Inflammatory macrophage treated with lipopolysaccharide for 1 hour (primary cell): ENCODE data around the gene ZSWIM4.
A peak's percentile ranks its signal among the peaks of the same experiment; 100 is the strongest.

ENCODE experiments used
- DNase-seq, 2 donors: peaks; one replicate each; pipeline ENCODE4 v3.0.0-alpha.2; 2020 to 2022

ZSWIM4 gene

DNA sequence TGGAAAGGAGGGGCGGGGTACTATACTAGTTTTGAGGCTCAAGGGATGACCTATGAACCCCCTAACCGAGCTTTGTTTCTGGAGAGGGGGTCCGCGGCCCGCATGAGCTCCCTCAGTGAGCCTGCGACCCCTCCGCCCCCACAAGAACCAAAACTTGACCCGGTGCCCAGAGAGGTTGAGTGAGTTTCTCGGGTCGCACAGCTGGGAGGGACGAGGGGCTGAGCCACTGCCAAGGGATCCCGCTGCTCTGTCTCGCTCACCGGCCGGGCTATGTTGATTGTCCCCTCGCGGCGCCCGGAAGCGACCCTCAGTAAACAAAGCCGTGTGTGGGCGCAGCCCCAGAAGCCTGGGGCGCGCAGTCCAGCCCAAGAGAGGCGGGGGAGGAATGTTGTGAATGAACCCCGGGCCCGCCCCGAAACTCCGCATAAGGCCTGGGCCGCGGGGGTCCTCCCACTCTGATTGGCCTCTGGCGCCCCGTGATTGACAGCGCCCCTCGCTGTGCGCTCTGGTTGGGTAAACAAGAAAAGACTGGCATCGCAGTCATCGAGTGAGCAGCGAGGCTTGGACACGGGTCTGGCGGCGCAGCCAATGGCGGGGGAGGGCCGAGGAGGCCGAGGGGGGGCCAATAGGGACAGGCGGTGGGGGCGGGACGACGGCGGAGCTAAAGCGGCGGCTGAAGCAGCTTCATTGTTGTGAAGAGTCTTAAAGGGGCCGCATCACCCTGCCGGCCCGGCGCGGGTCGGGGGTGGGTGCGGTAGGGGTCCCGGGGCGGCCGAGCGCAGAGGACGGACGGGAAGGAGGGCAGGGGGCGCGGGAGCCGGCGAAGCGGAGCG, at the start of gene ZSWIM4:
Gene ZSWIM4, plus strand, starts transcription at position 687 of the 833 bp plus-strand sequence. CDS start 206 bp downstream, outside the sequence.
- DNase-seq: peak; percentile 98 to 99

DNA sequence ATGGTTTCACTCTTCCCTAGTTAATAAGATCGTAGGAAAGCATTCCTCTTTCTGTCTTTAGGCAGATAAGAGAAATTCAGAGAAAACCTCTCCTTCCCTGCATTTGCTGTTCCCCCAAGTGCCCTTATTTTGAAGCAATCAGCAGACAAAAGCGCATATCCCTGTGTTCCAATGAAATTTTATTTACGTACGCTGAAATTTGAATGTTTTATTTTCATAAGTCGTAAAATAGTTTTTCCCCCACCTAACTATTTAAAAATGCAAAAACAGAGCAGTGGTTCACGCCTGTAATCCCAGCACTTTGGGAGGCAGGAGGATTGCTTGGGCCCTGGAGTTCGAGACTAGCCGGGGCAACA, 48.2 kb upstream of the ZSWIM4 start:
- no peak for DNase-seq

DNA sequence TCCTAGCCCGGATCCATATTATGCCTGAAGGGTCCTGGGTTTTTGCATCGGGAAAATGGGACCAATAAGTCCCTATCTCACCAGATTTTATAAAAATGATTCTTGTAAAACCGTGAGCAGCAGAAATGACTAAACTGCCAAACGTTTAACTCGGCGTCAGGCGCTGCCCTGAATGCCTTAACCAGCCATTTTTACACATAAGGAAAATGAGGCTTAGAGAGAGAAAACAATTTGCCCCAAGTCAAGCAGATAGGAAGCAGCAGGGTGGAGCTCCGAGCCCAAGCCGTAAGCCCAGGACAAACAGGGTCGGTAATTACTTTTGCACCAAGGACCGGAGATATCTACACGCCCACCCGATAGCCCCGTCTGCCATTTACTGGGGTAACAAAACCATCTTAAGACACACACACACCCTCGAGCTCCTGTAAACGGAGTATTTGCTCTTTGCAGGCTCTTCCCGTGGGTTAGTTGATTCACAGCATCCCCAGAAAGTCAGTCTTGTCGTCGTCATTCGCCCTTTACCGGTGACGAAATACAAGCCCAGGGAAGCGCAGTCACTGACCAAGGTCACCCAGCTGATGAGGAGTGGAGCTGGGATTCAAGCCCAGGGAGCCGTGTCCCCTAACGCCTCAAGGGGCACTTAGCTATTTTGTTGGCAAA, 46.9 kb upstream of the ZSWIM4 start:
- peak; percentile 33 to 52 for DNase-seq

DNA sequence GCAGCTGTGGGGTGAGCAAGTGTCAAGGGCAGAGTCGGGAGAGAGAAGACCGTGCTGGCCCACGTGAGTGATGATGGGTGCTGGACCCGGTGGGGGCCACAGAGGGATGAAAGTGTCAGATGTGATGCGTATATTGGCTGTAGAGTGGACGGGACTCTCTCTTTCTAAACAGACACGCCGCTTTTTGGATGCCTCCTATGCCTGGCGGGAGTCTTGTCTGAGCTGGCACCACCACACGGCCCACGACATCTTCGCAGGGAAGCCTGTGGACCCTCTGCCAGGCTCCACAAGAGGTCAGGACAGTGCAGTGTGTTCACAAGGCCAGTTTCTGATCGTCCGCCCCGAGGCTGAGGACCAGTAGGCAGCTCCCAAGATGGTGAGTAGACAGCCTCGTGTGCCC, 43.8 kb upstream of the ZSWIM4 start:
- no peak for DNase-seq

DNA sequence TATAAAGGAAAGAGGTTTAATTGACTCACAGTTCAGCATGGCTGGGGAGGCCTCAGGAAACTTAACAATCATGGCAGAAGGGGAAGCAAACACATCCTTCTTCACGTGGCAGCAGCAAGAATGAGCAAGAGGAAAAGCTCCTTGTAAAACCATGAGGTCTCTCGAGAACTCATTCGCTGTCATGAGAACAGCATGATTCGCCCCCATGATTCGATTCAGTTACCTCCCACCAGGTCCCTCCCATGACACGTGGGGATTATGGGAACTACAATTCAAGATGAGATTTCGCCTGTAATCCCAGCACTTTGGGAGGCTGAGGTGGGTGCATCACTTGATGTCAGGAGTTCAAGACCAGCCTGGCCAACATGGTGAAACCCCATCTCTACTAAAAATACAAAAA, 41.6 kb upstream of the ZSWIM4 start:
- DNase-seq: peak in 1 of 2 donors; percentile 44

DNA sequence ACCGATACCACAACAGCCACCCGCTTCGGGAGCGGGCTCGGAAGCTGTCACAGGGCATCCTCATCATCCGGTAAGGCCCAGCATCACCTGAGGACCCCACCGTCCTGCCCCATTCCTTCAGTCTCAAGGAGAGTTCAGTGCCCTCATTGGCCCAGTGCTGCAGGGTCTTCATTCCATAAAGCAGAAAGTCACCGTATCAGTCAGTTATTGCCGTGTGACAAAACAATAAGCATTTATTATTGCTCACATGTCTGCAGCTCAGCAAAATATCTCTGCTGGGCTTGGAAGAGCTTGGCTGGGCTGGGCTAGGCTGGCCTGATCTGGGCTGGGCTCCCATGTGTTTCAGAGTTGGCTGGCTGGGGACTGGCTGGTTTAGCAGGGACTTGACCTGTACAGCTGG, 39.0 kb upstream of the ZSWIM4 start:
- no peak for DNase-seq

DNA sequence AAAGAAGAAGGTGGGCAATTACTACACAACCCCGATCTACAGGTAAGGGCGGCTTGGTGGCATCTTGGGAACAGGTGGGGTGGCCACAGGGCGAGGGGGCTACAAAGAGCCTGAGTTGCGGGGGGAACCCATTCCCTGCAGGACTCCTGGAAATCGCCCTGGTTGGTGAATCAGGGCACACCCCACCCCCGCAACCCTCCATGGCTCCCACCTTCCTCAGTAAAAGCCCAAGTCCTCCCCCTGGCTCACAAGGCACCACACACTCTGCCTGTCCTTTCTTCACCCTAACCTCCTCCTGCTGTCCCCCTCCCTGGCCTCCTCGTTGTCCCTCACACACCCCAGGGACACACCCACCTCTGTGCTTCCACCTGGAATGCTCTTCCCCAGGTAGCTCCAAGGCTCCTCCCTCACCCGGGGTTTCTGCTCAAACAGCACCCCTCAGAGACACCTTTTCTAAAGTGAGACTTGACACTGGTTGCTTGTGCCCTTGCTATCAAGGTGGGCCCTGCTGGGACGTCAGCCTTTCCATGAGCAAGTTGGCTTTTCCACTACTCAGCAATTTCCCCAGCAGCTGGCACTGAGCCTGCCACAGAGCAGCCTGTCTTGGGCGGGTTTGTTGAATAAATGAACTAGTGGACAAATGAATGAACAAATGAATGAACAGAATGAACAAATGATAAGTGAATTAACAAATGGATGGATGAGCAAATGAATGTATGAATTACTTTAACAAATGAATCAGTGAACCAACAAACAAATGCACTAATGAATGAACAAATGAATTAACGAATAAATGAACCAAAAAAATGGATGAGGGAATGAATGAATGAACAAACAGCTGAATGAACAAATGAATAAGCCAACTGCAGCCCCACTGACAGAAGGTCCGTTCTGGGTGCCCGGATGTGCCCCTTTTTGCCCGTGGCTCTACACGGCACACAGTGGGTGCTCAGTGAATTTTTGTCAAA, 37.2 kb upstream of the ZSWIM4 start:
- DNase-seq: no peak

DNA sequence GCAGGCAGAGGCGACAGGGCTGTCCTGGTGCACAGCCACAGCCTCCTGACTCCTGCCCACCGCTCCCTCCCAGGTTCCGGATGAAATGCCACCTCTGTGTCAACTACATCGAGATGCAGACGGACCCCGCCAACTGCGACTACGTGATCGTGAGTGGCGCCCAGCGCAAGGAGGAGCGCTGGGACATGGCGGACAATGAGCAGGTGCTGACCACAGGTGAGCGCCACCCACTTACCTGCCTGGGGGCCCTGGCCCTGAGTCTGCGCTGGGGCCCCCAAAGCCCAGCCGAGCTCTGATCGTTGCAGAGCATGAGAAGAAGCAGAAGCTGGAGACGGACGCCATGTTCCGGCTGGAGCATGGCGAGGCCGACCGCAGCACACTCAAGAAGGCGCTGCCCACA, 36.4 kb upstream of the ZSWIM4 start:
- DNase-seq: no peak

DNA sequence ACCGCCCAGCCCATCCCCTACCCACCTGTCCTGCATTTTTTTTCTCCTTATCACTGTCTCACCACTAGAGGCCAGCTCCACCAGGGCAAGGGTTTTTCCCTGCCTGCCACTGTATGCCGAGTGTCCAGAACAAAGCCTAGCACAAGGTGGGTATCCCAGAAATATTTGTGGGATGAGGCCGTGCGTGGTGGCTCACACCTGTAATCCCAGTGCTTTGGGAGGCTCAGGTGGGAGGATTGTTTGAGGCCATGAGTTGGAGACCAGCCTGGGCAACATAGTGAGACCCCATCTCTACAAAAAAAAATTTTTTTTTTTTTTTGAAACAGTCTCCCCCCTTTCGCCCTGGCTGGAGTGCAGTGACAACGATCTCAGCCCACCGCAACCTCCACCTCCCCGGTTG, 33.8 kb upstream of the ZSWIM4 start:
- DNase-seq: no peak

DNA sequence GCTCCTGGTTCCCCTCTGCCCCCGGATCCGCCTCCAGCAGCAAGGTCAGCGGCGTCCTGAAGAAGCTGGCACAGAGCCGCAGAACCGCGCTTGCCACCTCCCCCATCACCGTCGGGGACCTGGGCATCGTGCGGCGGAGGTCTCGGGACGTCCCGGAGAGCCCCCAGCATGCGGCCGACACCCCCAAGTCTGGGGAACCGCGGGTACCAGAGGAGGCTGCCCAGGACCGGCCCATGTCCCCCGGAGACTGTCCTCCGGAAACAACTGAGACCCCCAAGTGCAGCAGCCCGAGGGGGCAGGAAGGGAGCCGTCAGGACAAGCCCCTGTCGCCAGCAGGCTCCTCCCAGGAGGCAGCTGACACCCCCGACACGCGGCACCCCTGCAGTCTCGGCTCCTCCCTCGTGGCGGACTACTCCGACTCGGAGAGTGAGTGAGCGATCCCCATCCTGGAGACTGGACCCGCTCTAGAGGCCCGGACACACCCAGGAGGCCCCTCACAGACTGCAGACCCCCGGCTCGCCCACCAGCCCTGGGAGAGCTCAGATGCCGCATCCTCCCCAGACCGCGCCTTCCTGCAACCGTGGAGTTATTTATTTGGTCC, 32.5 kb upstream of the ZSWIM4 start:
- DNase-seq: no peak

DNA sequence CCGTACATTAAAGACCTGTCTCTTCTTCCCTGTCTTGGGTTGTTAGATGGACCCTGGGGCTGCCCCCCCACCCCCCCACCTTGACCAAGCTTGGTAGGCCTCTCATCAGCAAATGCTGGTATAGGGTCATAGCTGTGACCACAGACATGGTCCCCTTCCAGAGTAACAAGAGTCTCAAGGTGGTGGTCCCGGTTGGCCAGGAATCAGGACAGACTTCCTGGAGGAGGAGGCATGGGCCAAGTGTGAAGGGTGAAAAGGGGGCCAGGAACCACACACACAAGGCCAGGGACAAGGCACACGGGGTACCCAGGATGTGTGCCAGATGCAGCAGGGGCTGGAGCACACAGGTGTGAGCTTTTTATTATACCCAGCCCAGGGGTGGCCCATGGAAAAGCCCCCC, 32.0 kb upstream of the ZSWIM4 start:
- no peak for DNase-seq

DNA sequence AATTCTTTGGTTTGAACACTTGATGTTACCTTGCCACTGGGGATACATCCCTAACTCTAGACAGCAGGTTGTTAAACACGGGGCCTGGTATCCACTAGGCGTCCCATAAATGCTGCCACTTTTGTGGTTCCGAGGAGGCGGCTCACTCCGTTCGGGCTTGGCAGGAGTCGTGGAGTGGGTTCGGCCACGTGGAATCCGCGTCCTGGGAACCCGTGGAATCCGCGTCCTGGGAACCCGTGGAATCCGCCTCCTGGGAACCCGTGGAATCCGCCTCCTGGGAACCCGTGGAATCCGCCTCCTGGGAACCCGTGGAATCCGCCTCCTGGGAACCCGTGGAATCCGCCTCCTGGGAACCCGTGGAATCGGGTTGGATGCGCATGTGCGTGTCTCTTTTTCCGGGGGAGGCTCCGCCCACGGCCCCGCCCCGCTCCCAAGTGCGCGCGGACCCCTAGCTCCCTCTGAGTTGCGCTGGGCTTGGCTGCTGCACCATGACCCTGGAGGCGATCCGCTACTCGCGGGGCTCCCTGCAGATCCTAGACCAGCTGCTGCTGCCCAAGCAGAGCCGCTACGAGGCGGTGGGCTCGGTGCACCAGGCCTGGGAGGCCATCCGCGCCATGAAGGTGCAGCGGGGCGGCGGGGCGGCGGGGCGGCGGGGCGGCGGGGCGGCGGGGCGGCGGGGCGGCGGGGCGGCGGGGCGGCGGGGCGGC, 31.0 kb upstream of the ZSWIM4 start, which contains the start of gene MRI1:
Gene MRI1, plus strand, starts transcription at position 422 of the 707 bp plus-strand sequence. Its CDS starts 67 bp downstream, at position 489.
- DNase-seq: peak; percentile 38 to 49

DNA sequence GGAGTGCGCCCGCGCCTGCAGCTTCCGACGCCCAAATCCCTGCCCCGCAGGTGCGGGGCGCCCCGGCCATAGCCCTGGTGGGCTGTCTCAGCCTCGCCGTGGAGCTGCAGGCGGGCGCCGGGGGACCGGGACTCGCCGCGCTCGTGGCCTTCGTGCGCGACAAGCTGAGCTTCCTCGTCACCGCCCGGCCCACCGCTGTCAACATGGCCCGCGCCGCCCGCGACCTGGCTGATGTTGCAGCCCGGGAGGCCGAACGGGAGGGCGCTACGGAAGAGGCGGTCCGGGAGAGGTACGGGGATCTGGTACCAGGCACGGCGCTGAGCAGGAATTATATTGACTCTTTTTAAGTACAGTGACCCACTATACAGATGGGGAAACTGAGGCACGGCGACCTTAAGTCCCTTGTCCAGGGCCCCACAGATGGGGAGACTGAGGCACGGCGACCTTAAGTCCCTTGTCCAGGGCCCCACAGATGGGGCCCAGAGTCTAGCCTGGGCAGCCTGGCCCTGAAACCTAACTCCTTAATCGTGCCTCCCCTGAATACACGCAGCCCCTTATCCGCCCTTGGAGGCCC, 30.3 kb upstream of the ZSWIM4 start:
- peak in 1 of 2 donors; percentile 27 for DNase-seq

DNA sequence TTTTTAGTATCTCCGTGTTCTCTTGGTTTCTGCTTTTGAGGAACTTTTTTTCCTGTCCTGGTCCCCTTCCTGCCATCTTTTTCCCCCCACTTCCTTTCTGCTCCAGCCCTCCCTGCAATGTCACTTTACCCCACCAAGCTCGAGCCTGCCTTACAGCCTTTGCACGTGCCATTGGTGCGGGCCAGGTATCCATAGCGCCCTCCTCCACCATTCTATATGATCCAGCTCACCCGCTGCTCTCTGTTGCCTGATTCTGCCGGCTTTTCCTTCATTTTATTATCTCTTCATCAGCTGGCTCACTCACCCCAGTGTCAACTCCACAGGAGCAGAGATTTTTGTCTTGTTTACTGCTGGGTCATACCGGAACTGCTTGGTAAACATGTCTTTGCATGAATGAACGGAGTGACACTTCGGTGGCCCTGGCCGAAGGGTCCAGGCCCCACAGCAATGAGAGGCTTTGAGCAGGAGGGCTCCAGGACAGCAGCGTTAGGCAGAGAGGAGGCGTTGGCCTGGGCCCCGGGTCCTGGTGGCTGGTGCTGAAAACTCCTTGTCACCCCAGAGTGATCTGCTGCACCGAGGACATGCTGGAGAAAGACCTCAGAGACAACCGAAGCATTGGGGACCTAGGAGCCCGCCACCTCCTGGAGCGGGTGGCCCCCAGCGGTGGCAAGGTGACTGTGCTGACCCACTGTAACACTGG, 29.7 kb upstream of the ZSWIM4 start:
- DNase-seq: no peak

DNA sequence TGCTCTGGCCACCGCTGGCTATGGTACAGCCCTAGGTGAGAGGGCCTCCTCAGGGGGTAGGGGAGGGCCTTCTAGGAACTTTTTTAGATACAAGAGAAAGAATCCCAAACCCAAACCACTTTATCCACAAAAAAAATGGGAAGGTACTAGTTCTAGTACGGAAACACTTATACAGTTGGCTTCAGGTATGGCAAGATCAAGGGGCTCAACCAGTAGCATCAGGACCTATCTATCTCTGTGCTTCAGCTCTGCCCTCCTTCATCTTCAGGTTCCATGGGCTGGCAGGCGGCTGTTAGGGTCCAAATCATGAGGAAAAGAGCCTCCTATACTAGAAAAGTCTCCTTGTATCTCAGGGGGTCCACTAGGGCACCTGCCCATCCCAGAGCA, 29.2 kb upstream of the ZSWIM4 start:
- no peak for DNase-seq

DNA sequence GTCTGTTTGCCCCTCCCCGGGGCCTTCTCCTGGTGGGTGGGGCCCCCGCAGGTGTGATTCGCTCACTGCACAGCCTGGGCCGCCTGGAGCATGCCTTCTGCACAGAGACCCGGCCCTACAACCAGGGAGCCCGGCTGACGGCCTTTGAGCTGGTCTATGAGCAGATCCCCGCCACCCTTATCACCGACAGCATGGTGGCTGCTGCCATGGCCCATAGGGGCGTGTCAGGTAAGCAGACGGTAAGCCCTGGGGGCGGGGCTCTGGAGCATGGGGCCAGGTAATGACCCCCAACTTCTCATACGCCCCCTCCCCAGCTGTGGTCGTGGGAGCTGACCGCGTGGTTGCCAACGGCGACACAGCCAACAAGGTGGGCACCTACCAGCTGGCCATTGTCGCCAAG, 26.7 kb upstream of the ZSWIM4 start:
- no peak for DNase-seq

DNA sequence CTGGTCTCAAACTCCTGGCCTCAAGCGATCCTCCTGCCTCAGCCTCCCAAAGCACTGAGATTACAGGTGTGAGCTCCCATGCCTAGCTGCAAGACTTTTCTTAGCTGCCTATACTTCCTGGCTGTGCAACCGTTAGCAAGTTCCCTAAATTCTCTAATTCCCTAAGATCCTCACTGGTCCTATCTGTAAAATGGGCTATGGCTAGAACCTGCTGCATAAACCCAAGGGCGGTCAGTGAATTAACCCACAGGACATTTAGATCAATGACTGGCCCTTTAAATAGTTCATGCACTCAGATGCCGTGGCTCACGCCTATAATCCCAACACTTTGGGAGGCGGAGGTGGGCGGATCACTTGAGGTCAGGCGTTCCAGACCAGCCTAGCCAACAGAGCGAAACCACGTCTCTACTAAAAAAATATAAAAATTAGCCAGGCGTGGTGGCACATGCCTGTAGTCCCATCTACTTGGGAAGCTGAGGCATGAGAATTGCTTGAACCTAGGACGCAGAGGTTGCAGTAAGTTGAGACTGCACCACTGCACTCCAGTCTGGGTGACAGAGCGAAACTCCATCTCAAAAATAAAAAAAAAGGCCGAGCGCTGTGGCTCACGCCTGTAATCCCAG, 25.1 kb upstream of the ZSWIM4 start:
- no peak for DNase-seq

DNA sequence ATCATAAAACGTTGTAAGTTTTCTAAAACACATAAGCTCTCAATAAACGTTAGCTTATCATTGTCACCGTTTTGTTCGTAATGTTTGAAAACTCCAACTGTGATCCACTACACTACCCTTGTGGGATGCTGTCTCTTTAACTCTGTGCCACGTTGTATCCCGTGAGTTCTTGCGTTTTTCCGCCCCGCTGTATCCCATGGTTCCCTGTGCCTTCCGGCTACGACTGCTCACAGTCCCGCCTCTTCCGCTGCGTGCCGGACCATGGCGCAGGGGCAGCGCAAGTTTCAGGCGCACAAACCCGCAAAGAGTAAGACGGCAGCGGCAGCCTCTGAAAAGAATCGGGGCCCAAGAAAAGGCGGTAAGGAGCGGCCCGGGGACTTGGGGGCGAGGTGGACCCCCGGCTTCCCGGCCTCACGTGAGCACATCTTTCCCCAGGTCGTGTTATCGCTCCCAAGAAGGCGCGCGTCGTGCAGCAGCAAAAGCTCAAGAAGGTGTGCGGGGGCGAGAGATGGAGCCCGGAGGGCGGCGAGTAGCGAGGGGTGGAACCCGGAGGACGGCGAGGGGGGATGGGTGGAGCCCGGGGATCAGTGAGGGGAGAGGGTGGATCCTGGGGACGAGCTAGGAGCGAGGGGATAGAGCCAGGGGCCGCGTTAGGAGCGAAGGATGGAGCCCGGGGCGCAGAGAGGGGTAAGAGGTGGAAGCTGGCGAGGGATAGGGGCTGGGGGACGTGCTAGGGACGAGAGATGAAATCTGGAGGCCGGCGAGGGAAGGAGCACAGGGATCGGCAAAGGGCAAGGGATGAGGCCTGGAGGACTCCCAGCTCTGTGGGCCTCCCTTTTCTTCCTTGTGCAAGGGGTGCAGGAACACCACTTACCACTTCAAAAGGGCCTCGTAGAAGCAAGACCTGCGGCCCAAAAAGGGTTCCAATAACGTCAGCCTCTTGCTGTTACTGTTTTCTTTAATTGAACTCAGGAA, 20.7 kb upstream of the ZSWIM4 start, which contains the start of gene C19orf53:
Gene C19orf53, plus strand, starts transcription at position 240 of the 975 bp plus-strand sequence. Its CDS starts 22 bp downstream, at position 262.
- DNase-seq: peak; percentile 86 to 95

DNA sequence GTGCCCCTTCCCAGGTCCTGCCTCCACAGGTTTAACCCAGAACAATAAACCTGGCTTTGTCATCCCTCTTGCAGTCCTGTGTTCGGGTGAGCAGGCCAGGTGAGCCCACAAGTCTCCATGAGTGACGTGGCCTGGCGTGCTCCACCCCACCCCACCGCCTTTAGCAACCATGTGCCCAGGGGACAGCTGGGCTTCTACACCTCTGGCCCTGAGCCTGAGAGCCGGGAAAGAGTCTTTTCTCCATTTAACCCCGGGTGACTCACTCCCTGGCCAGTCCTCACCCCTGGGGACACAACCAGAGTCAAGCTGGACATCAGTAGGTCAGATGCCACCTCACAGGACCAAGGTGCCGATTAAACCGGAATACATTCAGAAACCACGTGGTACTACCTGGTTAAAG, 16.8 kb upstream of the ZSWIM4 start:
- no peak for DNase-seq
